ENCODE data around the gene GIT2. TPM values are rescaled to one million over a fixed set of nuclear protein-coding genes. Genes with fewer than 3 reads are reported as not detected.
A peak's percentile ranks its signal among the peaks of the same experiment; 100 is the strongest.

Gene GIT2
- total and polyA plus RNA-seq, 2 of the 8 experiments (the other 6 are each of a cell fraction or from before 2014, with no cell fraction given) = 9.6 to 20.7 TPM

DNA sequence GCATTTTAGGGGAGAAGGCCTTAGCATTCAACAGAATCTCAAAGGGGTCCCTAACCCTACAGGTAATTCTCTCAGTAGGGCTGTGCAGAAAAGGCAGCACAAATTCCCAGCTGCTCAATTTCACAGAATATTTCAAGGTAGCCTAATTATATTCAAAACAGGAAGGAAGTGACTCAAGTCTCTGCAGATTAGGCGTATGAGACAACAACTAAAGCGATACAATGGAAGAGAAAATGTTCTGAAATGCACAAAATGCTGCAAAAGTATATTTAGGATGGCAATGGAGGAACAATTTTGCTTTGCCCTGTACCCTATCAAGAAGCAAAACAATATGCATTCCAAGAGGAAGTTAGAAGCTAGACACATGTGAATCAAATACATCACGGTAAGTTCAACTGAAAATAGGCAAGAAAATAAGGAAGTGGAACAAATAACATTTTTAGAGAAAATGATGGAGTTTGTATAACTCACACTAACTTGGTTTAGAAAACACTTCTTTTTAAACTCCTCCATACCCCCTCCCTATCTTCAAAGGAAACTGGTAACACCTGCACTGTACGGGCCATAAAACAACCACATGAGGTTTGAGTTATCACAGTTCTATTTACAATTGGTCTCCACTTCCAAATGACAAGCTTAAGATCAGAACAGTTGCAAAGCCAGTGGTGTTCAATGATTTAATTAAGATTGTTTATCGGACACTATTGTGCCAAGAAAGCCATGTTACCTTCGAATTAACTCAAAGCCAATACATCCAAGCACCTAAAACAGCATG lies 1.6 kb downstream of the GIT2 start:
- H4K5ac ChIP-seq (ENCODE audit: insufficient read length, low read depth, low read length) = no peak overlapping the region
- no peaks in the 10 kb centered on the region; the same call in 1 of the 2 replicates for H3K79me1 ChIP-seq (ENCODE audit: low read depth, low read length)
- peaks cover 0 to 1% of the 10 kb centered on the region in 2 experiments for H4K20me1 ChIP-seq (replicated peaks in 1 of 2; ENCODE audit: control insufficient read depth in 1 of 2, insufficient read depth in 2 of 2, low read length in 2 of 2)
- no peak overlapping the region for H3K23ac ChIP-seq (ENCODE audit: insufficient read length)
- no peak overlapping the region for H3K18ac ChIP-seq (ENCODE audit: extremely low read depth, low read length)
- DNase-seq (ENCODE audit: low read depth in 1 of 2, low spot score in 2 of 2) = no peak
- no peak overlapping the region for H3K4ac ChIP-seq (replicated peaks; ENCODE audit: insufficient read length, low read depth, low read length)
- peaks cover 11% of the 10 kb centered on the region for H3K23me2 ChIP-seq (ENCODE audit: low read depth, low read length)
- no peaks in the 10 kb centered on the region for H3K27me3 ChIP-seq (replicated peaks in 1 of 4; ENCODE audit: control insufficient read depth in 3 of 4, extremely low read depth in 1 of 4, insufficient read depth in 3 of 4, low read length in 3 of 4)
- H3K14ac ChIP-seq (ENCODE audit: insufficient read length) = no peak overlapping the region
- no peak overlapping the region for H2BK20ac ChIP-seq (ENCODE audit: low read length)
- H3K56ac ChIP-seq (replicated peaks; ENCODE audit: insufficient read length, low read depth, low read length) = no peak overlapping the region
- no peak overlapping the region for H2AFZ ChIP-seq (ENCODE audit: low read length)
- H2BK12ac ChIP-seq (ENCODE audit: low read depth, low read length) = no peak overlapping the region
- no peak overlapping the region for H2BK5ac ChIP-seq (ENCODE audit: low read depth, low read length)
- WGBS, 2 experiments (ENCODE audit: extremely low coverage in 1 of 2, insufficient coverage in 1 of 2, insufficient read length in 1 of 2, insufficient replicate concordance in 2 of 2, low coverage in 1 of 2, low lambda C conversion rate in 2 of 2, missing lambda C conversion rate in 1 of 2) = 85% methylated on average over 6 of the region's 6 CpGs; no CpG with 5 or more reads in 1 of the 2 experiments
- H2BK120ac ChIP-seq (replicated peaks; ENCODE audit: low read depth, low read length) = no peak overlapping the region
- no peak overlapping the region for H4K8ac ChIP-seq (ENCODE audit: extremely low read depth, insufficient read depth, low read length)
- no peak for TF ChIP-seq HDAC2 (IDR thresholded peaks at IDR 0.05; ENCODE audit: borderline replicate concordance in 1 of 2, low read depth in 2 of 2, low read length in 2 of 2)
- no peak for TF ChIP-seq CBX5 (IDR thresholded peaks at IDR 0.05; ENCODE audit: low read depth, low read length)
- TF ChIP-seq, protein P1, sequence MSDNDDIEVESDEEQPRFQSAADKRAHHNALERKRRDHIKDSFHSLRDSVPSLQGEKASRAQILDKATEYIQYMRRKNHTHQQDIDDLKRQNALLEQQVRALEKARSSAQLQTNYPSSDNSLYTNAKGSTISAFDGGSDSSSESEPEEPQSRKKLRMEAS (IDR thresholded peaks at IDR 0.05) = no peak
- no peak for TF ChIP-seq GABPA (IDR thresholded peaks at IDR 0.05; ENCODE audit: borderline replicate concordance, insufficient read depth, low read length)
- no peak for TF ChIP-seq HDAC6 (IDR thresholded peaks at IDR 0.05; ENCODE audit: low read depth, low read length)
- no peak for TF ChIP-seq RBBP5 (IDR thresholded peaks at IDR 0.05; ENCODE audit: borderline replicate concordance, low read depth, low read length)
- no peak for TF ChIP-seq POLR2AphosphoS5 (IDR thresholded peaks at IDR 0.05; ENCODE audit: low read depth, low read length)
- no peak overlapping the region for H3K9ac ChIP-seq (replicated peaks in 1 of 4; ENCODE audit: extremely low read depth in 1 of 4, low read depth in 3 of 4, low read length in 3 of 4)
- peak overlapping the region in 2 of 4 experiments; percentile 81 to 83; a peak in 3 of 8 replicates for H3K4me3 ChIP-seq (ENCODE audit: extremely low read depth in 1 of 4, insufficient read depth in 2 of 4, low read depth in 3 of 4, low read length in 4 of 4)
- peak overlapping the region; percentile 77 to 79; a peak in 3 of 4 replicates for H3K4me2 ChIP-seq (ENCODE audit: insufficient read depth in 1 of 2, low read depth in 2 of 2, low read length in 2 of 2)
- ChIA-PET CTCF (ENCODE audit: partially characterized antibody) (interaction anchor here (0.6 to 1.0 kb wide), 4 partner anchors 13 to 1938 kb away, joined by 3 to 4 read pairs (median 3); no protein-coding TSS in a partner anchor), POLR2A (ENCODE audit: partially characterized antibody) (no interaction called here)
- H4K91ac ChIP-seq (replicated peaks; ENCODE audit: insufficient read length, low read length) = no peak overlapping the region
- FAIRE-seq = no peak
- H3K9me3 ChIP-seq (ENCODE audit: insufficient read depth in 2 of 2, low read depth in 1 of 2, low read length in 1 of 2) = no peaks in the 10 kb centered on the region
- H3K27ac ChIP-seq (ENCODE audit: low read depth, low read length) = no peak overlapping the region
- H3K79me2 ChIP-seq (ENCODE audit: control insufficient read depth in 1 of 2, insufficient read depth in 2 of 2, low read length in 2 of 2) = peaks cover 0 to 16% of the 10 kb centered on the region in 2 experiments; a peak in 2 of 4 replicates
- peaks cover 0 to 2% (median 1%) of the 10 kb centered on the region in 4 experiments; a peak in 1 of 8 replicates for H3K36me3 ChIP-seq (ENCODE audit: control insufficient read depth in 2 of 4, insufficient read depth in 4 of 4, low read length in 3 of 4)
- no peak overlapping the region for H2AK5ac ChIP-seq (ENCODE audit: low read depth, low read length)
- no peak overlapping the region for H2BK15ac ChIP-seq (ENCODE audit: low read length)
- H3K4me1 ChIP-seq (replicated peaks in 1 of 4; ENCODE audit: control insufficient read depth in 3 of 4, insufficient read depth in 4 of 4, low read length in 3 of 4) = peaks cover 0 to 2% (median under 1%) of the 10 kb centered on the region in 4 experiments; a peak in 1 of 7 replicates
